CMK (cell line): Measurements from ENCODE around the gene CDH4.

Experiments used
- DNase-seq: peaks from one replicate; pipeline ENCODE4 v3.0.0-alpha.2; 2010; ENCODE audit warnings: low read depth

CDH4 gene

GRCh38 chr20:61537239-61538182 is 285.4 kb downstream of the CDH4 start:
- DNase-seq, result no peak

GRCh38 chr20:61538183-61538942 is 286.3 kb downstream of the CDH4 start:
- no peak for DNase-seq

DNA sequence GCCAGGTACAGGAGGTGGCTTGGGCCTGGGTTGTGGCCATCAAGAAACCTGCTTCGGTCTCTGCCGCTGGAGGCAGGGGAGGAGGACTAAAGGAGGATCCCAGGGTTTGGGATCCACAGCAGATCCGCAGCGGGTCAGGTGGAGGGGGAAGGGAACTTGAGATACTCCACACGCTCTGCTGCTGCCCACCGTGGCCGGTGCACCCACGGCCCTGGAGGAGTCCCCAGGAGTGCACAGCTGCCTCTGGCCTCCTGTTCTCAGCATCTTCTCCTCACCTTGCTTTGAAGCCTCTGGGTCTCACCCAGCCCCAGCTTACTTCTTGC is 286.8 kb downstream of the CDH4 start:
- DNase-seq, result no peak

DNA sequence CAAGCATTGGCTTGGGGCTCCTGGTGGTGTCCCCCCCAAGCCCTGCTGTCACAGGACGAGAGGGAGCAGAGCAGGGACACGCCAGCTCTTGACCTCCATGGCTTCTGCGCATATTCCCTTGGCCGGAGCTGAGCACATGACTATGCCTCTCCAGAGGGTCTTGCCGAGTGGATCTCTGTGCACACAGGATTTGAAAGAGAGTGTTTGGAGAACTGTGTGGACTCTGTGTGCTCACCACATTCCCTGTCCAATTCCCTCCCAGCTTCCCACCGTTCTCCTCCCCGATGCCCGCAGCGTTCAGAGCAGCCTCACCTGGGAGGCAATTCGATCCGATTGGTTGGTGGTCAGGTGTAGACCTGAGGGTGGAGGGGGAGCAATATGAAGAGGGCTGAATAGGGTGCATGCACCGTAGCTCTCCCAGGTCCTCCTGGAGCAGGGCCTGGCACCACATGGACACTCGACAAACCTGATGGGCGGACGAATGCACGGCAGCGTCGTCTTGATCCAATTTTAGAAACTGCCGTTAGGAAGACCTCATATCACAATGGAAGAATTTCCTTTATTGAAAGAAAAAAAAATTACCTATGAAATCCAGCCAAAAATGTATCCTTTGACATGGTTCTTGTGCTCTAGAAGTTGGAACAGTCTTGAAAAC is 287.8 kb downstream of the CDH4 start:
- no peak for DNase-seq

GRCh38 chr20:61541537-61541936 is 289.5 kb downstream of the CDH4 start:
- no peak for DNase-seq

DNA sequence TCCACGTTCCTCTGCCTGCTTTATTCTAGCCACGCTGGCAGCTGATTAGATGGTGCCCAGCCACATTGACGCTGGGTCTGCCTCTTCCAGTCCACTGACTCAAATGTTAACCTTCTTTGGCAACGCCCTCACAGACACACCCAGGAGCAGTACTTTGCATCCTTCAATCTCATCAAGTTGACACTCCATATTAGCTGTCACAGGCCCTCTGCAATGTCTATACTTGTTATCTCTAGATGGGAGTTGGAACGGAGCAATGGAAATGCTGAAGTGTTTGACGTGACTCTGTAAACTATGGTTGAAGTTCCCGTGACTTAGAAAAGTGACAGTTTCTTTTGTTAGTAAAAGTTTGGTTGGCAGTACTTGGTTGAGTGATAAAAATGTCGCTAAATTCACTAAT is 291.0 kb downstream of the CDH4 start:
- no peak for DNase-seq

DNA sequence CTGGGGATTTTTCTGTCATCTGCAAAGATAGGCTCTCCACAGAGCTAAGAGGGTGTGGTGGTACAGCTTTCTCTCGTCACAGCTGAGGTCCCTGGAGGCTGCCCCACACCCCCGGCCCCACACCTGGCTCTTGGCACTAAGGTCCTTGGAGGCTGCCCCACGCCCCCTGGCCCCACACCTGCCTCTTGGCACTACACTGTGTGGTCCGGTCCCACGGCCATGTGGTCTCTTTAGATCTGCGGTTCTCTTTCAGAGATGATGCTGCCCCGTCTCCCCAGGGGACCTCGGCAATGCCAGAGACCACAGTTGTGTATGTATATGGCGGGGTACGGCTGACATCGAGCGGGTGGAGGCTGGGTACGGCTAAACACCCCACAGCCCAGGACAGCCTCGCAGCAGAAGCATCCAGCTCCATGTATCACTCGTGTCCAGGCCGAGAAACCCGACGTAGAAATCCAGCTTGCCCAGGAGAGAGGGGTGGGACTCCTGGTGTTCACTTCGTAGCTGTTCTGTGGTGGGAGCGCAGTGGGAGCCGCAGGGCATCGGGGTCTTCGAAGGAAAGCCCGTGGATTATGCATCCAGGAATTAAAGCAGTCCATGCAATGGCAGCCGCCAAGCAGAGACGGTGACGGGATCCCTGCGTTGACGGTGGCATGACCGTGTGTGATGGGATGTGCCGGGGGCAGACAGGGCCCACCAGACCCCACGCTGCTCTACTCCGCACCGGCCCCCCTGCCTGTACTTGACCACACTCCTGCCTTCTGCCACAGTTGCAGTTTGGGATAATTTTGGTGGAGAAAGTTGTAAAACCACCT is 292.1 kb downstream of the CDH4 start:
- DNase-seq, result no peak

- DNase-seq, result no peak
These were observed 293.1 kb downstream of the CDH4 start for GRCh38 chr20:61544910-61545889.

- no peak for DNase-seq
These were observed 294.6 kb downstream of the CDH4 start for GRCh38 chr20:61546641-61547040.

- no peak for DNase-seq
These were observed 296.0 kb downstream of the CDH4 start for GRCh38 chr20:61548069-61548468.

DNA sequence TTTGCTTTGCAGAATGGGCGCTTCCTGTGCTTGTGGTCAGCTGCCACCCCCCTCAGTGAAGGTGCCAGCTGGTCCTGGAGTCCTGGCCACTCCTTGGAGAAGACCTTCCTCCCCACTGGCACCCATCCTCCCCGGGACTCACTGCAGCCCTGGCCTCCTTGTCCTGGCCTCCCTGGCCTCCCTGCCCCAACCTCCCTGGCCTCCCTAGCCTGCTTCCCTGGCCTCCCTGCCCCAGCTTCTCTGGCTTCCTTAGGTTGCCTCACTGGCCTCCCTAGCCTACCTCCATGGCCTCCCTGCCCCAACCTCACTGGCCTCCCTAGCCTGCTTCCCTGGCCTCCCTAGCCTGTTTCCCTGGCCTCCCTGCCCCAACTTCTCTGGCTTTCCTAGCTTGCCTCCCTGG is 297.8 kb downstream of the CDH4 start:
- DNase-seq, result no peak

DNA sequence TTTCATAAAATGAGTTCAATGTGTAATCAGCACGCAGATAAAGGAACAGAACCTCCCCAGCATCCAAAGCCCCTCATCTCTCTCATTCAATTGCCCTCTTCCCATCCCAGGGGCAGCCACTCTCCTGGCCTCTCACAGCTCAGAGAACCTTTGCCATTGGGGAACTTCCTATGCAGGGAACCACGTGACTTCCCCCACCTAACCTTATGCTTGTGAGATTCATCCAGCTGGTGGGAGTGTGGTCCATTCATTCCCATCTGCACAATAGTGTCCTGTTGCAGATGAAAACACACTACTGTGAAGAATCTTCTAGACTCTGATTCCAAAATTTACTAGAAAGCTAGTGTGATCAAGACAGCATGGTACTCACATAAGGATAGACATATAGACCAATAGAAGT is 299.3 kb downstream of the CDH4 start:
- no peak for DNase-seq

DNA sequence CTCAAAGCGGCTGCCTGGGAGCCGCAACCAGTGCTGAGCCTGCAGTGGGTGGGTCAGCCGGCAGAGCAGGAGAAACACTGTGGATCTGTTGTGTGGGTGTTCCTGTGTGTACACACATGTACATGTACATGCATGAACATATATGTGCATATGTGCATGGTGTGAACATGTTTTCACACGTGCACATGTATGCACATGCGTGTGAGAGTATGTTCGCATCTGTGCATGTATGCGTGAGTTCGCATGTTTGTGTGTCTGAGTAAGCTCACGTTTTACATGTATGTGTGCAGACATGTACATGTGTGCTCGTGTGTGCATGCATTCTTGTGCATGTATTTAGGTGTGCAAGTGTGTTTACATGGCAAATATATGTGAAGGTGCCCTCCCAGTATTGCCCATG is 302.6 kb downstream of the CDH4 start:
- DNase-seq, result no peak

DNA sequence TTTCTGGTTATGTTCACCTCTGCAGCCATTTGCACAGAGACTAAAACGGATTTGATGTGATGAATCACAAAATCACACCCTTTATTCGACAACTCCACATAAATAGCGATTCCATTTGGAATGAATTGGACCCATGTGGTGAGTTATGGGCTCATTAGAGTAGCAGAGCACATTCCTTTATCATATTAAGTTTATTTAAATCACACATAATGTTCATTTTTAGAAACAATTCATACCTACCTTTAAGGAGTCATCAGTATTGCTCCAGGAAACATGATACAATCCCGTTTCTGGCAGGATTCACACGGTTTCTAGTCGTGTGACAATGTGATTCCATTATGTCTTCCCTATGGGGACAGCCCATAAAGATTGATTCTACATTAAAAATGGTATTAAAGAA is 303.5 kb downstream of the CDH4 start:
- no peak for DNase-seq

DNA sequence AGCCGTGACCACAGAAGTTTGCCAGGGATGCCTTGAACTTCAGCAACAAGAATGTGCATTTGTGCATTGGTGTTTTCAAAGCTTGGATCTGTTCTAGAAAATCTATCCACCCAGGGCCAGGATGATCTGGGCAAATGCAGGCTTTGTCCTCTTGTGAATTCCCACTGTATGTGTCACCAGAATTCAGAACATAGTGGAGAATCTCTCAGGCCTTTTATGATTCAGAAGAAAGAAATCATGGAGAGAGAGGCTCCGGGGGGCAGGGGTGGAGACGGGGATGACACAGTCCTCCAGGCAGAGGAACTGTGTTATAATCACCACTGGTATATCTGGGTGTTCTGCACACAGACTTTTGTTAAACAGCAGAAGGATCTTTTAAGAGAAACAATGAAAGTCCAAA is 304.1 kb downstream of the CDH4 start:
- DNase-seq, result no peak

GRCh38 chr20:61556673-61557072 is 304.6 kb downstream of the CDH4 start:
- DNase-seq, result no peak

- DNase-seq, result no peak
These were observed 305.6 kb downstream of the CDH4 start for GRCh38 chr20:61557621-61558020.

DNA sequence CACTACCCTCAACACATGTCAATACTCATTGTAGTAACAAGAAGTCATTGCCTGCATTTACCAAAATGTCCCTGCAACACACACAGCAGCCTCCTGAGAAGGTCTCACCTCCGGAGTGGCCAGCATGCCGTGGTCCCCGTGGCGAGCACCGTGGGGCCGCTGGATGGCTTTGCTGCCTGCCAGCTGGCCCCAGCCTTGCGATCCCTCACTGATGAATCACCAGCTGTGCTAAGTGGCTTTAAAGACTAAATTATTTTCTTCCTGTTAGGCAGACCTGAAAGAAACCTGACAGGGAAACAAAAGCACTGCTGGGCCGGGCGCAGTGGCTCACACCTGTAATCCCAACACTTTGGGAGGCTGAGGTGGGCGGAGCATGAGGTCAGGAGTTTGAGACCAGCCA is 306.7 kb downstream of the CDH4 start:
- no peak for DNase-seq

DNA sequence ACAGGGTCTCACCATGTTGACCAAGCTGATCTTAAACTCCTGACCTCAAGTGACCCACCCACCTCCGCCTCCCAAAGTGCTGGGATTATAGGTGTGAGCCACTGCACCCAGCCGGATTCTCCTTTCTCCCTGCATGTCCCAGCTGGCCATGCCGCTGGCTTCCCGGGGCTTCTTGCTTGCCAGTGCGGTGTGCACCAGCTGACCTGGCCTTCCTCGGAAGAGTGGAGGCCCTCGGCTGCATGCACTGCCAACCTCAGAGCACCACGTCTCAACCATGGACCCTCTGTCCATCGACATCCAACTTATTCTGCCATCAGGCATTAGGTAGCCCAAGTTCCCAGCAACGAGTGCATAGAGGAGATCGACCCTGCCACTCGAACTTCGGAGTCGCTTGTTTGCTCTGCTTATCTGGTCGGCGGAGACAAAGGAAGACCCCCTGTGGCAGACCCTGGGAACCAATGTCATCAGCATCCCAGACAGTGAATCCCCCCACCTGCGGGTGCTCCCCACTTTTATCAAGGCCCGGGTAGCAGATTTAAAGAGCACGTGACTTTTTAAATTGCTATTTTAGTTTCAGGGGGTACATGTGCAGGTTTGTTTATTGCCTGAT is 307.8 kb downstream of the CDH4 start:
- no peak for DNase-seq

DNA sequence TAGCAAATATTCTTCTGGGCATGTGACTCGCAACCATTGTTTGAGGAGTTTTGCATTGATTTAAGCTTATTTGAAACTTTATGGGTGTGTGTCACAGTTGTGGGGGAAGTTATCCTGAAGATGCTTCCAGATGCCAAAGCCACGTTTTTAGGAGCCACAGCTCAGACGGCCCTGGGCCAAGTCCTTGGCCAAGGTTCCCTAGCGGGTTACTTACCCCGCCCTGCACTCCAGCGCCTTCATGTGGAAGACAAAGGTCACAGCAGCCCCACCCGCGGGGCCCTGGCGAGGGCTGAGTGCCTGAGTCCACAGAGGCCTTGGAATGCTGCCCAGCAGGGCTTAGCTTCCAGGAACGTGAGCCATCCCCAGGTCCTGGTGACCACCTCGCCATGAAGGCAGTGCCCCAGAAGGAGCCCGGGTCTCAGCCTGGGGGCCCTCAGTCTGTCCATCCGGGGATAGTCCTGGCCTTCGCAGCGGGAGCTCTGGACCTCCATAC is 308.3 kb downstream of the CDH4 start:
- no peak for DNase-seq
